Embryonic facial prominence (tissue), 1 donor: ENCODE measurements around the gene SHC1.

ENCODE experiments used
- DNase-seq: peaks from one replicate; pipeline ENCODE4 v3.0.0-alpha.2; 2016; ENCODE audit errors: extremely low spot score

The SHC1 gene

GRCh38 chr1:154957091-154957657 lies 13.4 kb downstream of the SHC1 start:
- DNase-seq, result no peak

GRCh38 chr1:154956544-154956941 lies 14.0 kb downstream of the SHC1 start:
- DNase-seq, result no peak

DNA sequence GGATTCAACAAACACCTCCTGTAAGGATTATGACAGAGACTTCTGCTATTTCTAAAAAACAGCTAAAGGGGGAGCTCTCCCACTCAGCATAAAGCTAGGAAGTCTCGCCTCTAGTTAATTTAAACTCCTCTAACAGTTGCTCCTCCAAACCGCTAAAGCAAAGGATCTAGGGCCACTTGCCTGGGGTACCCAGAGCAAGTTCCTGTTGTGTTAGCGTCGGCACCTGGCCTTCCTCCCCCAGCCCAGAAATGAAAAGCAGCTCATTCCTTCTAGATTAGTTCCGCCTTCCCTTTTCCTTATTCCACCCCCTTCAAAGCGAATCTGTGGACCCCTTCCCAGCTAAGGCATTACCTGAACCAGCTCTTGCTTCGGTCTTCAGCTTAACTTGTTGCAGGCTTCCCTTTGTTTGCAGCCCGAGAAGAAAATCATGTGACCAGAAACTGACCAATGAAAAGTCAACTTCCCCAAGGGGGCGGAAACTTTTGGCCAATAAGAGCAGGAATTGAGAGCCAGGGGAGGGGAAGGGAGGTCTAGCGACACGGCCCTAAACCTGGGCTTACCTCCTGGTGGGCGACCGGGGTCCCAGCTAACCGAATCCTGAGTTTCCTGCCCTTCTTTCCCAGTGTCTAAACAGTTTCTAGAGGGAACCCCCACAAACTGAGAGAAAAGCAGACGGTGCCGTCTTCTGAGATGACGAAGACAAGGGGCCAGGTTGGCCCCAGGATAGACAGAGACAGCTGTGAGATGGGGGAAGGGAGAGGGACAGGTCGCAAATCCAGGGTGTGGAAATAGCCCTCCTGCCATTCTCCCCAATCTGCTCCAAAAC lies 14.6 kb downstream of the SHC1 start, which contains the start of gene PBXIP1:
TSS of gene PBXIP1 (minus strand) at position 382 of the 826 bp plus-strand sequence. CDS start 2,378 bp downstream, outside the sequence.
- peak; percentile 88 for DNase-seq

DNA sequence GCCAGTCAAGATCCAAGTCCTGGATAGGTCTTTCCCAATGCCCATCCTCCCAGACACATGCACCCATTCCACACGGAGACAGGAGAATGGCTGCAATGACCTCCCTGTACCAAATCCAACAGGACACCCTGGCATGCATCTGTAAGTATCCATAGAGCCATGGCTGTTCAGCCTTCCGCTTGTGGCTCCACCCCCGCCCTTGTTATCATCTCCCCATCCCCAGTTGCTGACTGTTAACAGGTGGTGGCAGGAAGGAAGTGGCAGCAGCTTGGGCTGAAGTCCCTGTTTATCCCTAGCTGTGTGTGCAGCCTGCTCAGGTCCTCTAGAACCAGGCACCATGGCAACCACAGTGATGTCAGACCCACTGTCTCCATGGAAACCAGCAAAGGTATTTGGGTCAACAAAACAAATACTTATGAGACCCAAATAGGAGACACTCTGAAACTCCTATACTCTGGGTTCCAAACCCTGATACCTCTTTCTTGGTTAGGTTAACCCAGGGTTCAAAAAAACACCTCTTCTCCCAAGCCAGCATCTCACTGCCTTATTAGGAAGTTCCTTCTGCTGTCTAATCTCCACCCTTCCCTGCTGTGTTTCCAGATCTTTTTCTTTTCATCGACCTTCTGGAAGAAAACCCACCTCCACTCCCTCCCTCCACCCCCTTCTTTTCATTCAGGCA lies 15.4 kb downstream of the SHC1 start:
- DNase-seq, result peak; percentile 77

- no peak for DNase-seq
Observed at GRCh38 chr1:154954541-154954940, 16.0 kb downstream of the SHC1 start.

GRCh38 chr1:154953611-154954038 lies 16.9 kb downstream of the SHC1 start:
- no peak for DNase-seq

GRCh38 chr1:154952664-154953063 lies 17.9 kb downstream of the SHC1 start:
- DNase-seq, result no peak

- DNase-seq, result no peak
Observed at GRCh38 chr1:154951901-154952657, 18.5 kb downstream of the SHC1 start.

- DNase-seq, result no peak
Observed at GRCh38 chr1:154948079-154948478, 22.5 kb downstream of the SHC1 start.

GRCh38 chr1:154945962-154946850 lies 24.3 kb downstream of the SHC1 start:
- no peak for DNase-seq

GRCh38 chr1:154945160-154945961 lies 25.2 kb downstream of the SHC1 start:
- no peak for DNase-seq

GRCh38 chr1:154944401-154945159 lies 26.0 kb downstream of the SHC1 start:
- DNase-seq, result no peak

- no peak for DNase-seq
Observed at GRCh38 chr1:154943649-154944400, 26.7 kb downstream of the SHC1 start.

GRCh38 chr1:154941333-154942013 lies 29.1 kb downstream of the SHC1 start:
- no peak for DNase-seq

DNA sequence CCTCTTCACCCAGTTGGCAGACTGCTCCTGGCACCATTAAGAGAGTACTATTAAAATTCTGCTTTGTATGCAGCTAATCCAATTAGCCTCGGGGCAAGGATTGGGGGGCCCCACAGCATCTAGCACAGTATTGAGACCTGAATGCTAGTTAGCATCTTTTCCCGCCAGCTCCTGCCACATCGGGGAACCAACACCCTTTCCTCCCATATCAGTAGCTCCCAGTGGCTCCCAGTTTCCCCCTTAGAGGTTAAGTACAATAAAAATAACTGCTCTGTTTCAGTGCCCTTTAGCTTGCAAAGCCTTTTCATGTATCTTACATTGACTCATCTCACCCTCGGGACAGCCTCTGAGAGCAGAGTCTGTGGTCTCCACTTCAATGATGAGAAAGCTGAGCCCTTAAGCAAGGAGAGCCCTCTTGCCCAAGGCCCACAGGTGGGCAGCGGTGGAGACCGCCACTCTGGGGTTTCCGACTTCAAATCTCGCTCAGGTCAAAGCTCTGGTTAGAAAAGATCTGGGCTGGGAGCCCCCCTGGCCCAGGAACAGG lies 29.8 kb downstream of the SHC1 start:
- DNase-seq, result no peak

GRCh38 chr1:154940213-154940560 lies 30.4 kb downstream of the SHC1 start:
- no peak for DNase-seq

DNA sequence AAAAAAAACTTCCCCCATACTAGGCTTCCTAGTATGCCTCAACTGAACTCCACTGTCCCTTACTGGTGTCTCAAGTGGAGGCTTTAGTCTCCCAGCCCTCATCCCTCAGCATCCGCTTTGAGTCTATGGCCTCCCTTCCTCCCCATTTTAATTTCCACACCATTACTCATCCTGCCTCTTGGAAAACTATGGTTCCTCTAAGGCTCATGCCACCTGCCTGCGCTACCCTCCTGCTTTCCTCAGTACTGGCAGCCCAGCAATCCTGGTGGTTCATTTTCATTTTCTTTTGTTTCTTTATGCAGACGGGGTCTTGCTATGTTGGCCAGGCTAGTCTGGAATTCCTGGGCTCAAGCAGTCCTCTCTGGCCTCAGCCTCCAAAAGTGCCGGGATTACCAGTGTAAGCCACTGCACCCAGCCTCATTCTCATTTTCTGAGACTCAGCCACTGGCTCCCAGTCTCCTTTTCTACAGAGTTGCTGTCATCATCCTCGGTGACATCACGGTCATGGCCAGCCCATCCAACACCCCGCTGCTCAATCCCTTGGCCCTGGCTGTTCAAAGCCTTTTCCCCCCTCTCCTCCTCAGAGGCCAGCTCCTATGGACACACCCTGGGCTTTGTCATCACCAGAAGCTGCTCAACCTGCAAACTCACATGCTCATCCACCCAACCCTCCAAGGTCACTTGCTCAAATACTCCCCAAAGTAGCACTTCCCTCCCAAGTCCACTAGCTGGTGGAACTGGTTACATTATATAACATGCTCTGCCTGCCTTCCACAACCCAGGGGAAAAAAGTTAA lies 31.7 kb downstream of the SHC1 start:
- no peak for DNase-seq
